Inferior parietal cortex (tissue), 1 donor: ENCODE data around the gene EXOSC6.
"Not testable (repeated sequence)": the region's sequence is repeated elsewhere in the genome, so short reads cannot be mapped to it uniquely, and the experiment has no call there.

ENCODE experiments used
- DNase-seq: peaks from one replicate; pipeline ENCODE4 v3.0.0-alpha.2; 2016; ENCODE audit errors: extremely low spot score

The EXOSC6 gene

DNA sequence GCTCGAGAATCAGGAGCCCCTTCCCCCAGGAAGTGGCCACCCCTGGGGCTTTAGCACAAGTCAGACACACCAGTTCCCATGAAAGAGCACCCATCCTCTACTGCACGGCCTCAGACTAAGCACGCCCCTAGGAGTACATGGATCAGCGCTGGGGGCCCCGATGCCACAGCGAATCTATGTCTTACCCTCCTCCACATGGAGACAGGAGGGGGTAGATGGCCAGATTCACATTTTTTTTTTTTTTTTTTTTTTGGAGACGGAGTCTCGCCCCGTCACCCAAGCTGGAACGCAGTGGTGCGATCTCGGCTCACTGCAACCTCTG is 3.2 kb upstream of the EXOSC6 start:
- DNase-seq = no peak

DNA sequence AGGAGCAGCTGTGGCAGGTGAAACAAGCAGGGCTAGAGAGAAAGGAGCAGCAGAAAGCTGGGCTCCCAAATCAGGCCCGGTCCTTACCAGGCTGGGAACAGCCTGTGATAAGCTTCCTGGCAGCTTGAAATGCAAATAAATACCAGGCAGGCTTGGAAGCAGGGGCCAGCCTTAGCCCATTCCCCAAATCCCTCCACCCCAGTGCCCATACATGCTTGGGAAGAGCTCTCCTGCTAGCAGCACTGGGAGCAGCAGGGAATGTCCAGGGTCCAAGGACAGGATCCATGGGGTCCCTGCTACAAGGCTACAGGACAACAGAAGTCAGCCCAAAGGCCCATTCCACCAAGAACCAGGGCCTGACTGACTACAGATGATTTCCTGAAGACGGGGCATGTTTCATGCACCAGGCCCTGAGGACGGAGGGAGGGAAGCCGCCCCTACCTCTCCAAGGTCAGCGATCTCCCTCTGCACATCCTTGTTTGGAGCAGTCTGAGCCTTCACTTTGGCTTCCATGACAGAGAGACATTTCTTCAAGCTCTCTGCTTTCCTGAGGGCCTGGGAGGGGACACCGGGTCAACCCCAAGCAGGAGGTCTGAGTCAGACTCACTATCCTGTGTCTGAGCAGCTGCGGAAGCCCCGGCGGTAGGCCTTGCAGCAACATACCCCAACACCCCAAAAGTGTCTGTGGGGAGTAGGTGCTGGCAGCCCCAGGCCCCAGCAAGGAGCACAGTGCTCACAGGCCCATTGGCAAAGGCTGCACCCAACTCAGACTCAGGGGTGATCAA is 2.6 kb upstream of the EXOSC6 start:
- DNase-seq = no peak

DNA sequence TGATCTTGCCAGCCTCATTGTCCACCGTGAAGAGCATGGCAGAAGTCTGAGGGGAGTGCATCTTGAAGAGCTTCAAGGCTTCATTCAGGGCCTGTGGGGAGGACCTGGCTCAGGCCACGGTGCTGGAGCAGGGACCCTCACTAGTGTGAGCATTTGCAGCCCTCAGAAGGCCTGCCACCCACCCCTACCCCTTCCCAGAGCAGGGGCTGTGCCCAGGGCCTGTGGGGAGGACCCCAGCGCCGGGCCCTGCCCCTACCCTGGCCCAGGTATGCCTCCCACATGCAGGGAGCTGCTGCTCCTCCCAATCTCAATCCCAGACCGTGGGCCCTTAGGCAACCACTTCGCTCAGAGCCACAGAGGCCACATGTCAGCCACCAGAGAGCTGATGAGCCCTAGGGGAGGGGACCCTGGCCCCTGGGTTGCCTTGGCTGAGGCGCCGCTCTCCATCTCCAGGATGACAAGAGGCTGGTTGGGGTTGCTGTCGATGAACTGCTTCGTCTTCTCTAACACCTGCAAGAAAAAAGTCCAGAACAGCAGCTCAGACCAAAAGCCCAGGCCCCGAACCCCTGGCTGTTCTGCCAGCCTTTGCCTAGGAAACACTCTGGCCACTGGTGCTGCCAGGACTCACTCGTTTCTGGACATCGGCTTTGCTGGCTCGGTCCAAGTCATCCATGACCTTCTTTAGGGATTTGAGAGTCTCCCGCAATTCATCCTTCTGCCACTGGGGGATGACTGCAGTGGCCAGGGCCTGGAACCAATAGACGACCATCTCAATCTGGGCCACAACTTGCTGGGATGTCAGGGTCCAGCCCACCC is 1.8 kb upstream of the EXOSC6 start:
- DNase-seq = no peak

DNA sequence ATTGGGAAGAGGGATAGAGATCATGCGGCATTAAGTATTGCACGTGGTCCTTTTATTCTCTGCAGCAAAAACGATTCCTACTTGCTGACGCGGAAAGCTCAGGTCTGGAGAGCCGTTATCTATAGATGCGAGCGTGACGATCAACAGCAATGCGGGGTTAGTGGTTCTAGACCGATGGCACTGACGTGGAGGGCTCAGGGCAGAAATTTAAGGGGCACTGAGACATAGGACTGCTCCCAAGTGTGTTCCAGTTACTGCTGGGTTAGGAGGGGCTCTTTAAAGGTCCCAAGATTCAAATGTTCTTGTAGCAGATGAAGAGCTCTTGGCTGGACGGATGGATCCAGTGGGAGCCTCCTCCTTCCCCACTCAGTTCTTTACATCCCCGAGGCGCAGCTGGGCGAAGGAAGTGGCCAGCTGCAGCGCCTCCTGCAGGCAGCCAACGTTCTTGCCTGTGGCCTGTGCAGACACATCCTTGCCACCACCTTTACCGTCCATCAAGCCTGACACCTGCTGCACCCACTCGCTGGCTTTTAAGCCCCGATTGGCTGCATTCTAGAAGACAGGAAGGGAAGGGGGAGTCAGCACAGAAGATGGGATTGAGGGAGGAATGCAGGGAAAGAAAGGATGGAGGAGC is 732 bp upstream of the EXOSC6 start:
- DNase-seq = no peak

DNA sequence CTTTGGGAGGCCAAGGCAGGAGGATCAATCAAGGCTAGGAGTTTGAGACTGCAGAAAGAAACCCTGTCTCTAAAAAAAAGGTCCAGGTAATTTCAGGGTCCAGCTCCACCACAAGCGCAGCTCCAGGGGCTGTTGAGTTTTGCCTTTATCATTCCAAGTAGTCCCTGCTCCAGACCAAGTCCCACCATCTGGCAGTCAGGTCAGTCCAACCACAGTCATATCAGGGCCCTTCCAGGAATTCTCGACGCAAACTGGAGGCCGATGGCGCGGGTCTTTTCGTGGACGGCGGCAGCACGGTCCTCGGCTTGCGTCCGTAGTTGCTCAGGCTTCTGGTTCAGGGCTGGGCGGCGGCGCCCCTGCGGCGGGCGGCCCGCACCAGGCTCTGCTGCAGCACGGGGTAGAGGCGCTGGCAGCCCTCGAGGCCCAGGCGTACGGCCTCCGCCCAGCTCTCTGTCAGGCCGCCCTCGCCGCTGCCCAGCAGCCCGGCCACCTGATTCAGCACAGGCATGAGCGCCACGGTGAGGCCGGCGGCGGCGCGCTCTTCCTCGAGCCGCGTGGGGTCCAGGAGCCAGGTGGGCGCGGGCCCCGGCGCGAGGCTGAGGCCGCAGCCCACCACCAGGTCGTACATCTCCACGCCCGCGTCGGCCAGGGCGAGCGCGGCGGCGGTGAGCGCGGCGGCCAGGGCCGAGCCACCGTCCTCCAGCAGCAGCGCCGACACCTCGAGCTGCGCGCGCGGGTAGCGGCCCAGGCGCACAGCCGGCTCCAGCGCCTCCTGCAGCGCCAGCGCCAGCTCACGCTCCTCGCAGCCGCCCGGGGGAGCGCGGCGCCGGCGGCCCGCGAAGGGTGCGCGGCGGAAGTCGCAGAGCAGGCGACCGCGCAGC is 752 bp downstream of the EXOSC6 start:
- DNase-seq = peak; percentile 14

DNA sequence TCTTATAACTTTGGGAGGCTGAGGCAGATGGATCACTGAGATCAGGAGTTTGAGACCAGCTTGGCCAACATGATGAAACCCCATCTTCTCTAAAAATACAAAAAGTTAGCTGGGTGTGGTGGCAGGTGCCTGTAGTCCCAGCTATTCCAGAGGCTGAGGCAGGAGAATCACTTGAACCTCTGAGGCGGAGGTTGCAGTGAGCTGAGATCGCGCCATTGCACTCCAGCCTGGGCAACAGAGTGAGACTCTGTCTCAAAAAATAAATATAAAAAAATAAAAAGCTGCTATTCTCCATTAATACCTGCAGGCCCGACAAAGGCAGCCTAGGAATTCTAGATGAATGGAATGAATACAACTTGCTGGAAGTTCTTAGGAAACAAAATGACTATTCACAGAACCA is 2.0 kb downstream of the EXOSC6 start:
- not testable (repeated sequence) for DNase-seq

DNA sequence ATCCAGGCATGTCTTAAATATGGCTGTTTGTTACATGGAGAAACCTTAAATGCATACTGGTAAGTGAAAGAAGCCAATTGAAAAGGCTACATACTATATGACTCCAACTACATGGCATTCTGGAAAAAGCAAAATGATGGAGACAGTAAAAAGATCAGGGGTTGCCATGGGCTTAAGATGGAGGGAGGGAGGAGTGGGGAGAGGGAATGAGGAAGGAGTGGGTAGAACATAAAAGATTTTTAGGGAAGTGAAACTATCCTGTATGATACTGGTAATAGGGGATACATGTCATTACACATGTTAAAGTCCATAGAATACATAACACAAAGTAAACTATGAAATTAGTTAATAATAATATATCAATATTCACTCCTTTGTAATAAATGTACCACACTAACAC is 13.0 kb downstream of the EXOSC6 start:
- not testable (repeated sequence) for DNase-seq

DNA sequence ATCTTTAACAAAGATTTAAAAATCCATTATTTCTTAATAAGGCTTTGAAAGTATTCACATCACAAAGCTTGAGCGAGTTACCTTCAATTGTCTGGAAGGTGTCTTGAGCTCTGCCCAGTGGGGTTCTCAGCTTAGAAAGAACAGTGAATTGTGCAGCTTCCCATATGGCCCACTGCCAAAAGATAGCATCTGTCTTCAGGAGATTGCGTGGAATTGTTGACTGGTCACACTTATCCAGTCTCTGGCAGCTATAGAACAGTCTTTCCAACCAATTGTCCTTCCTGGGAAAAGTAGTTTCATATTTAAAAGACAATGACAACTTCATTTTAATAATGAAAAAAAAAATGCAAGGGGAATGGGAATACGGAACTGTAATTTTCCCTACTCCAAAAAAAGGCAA is 19.9 kb downstream of the EXOSC6 start:
- not testable (repeated sequence) for DNase-seq

DNA sequence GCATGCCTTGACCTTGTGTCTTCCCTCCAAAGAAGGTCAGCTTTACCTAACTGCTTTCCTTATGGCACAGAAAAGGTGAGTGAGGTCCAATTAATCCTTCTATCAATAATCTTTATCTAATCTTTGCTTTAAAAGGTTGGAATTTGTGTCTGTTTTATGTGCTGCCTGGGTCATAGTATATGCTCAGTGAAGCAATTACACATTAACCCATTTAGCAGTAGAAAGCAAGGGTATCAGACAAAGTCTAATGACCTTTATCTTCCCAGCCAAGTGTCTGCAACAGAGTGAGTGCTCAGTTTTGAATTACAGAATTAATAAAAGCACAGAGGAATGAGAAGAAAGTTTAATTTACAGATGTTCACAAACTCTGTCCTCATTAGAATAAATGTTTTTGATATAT is 25.7 kb downstream of the EXOSC6 start:
- not testable (repeated sequence) for DNase-seq

DNA sequence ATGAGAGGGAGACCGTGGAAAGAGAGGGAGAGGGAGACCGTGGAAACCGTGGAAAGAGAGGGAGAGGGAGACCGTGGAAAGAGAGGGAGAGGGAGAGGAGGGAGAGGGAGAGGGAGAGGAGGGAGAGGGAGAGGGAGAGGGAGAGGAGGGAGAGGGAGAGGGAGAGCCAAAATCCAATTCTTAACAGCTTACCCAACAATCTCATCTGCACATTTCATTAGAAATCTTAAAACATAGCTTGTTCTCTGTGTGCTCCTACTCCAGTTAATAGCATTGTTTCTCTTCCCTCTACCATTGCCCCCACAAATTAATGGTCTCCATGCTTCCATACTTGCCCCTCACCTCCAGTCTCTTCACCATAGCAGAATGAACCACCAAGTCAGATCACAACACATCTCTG is 26.3 kb downstream of the EXOSC6 start:
- DNase-seq = not testable (repeated sequence)

DNA sequence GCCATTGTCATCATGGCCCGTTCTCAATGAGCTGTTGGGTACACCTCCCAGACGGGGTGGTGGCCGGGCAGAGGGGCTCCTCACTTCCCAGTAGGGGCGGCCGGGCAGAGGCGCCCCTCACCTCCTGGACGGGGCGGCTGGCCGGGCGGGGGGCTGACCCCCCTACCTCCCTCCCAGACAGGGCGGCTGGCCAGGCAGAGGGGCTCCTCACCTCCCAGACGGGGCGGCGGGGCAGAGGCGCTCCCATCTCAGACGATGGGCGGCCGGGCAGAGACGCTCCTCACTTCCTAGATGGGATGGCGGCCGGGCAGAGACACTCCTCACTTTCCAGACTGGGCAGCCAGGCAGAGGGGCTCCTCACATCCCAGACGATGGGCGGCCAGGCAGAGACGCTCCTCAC is 27.1 kb downstream of the EXOSC6 start:
- not testable (repeated sequence) for DNase-seq

DNA sequence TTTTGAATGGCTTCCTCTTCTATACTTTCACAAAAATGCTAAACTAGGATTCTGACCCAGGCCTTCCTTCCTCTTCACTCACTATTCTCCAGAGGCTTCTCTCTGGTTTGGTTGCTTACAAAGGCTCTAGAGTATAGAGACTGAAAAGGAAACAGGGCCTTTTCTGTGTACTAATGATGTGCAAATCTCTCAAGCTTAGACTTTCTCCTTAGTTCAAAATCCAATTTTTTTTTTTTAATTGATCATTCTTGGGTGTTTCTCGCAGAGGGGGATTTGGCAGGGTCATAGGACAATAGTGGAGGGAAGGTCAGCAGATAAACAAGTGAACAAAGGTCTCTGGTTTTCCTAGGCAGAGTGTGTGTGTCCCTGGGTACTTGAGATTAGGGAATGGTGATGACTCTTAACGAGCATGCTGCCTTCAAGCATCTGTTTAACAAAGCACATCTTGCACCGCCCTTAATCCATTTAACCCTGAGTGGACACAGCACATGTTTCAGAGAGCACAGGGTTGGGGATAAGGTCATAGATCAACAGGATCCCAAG is 27.7 kb downstream of the EXOSC6 start:
- not testable (repeated sequence) for DNase-seq

DNA sequence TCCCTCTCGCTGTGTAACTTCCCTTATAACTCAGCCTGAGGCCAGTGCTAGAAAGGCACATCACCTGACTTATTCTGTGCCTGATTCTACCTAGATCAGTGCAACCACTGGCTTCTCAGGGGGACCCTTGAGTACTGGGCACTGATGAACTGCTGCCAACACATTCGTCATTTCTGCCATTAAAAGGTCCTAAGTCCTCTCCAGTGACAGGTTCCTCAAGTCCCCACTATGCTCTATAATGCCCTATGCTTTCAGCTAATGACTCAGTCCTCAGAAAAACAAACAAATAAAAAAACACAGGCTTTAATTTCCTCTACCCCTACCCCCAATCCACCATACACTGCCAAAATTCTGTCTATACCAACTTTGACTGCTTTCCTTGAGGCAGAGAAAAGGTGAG is 28.5 kb downstream of the EXOSC6 start:
- not testable (repeated sequence) for DNase-seq

DNA sequence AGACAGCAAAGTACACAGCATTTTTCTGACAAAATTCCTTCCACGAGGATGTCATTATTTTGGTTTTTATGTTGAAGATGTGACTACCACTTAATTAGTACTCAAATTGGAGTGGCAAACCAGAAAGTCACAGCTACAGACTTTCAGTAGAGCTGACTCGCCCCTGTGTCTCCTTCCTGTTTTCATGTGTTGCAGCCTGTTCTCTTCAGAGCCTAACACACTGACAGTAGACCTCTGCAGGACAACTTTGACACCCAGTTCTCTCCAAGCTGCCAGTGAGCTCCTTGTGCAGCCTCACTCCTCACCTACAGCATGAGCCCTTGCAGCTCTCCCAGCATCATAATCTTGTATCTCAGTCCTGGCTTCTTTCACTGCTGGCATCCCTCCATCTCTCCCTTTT is 29.2 kb downstream of the EXOSC6 start:
- DNase-seq = not testable (repeated sequence)

DNA sequence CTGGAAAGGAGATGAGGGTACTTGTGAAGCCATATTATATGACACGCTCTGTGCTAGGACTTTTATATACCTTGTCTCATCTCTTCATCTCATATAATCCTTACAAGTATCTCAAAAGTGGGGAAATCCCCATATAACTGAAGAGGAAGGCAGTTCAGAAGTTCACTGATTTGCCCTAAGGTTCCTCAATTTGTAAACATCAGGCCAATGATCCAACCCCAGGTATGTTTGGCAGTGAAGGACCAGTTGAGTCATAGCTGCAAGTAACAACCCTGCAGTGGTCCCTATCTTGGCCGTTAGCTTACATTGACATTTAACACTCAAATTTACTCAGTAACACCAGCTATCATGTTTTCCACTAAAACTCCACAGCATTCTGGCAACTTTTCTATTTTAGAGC is 33.2 kb downstream of the EXOSC6 start:
- not testable (repeated sequence) for DNase-seq

DNA sequence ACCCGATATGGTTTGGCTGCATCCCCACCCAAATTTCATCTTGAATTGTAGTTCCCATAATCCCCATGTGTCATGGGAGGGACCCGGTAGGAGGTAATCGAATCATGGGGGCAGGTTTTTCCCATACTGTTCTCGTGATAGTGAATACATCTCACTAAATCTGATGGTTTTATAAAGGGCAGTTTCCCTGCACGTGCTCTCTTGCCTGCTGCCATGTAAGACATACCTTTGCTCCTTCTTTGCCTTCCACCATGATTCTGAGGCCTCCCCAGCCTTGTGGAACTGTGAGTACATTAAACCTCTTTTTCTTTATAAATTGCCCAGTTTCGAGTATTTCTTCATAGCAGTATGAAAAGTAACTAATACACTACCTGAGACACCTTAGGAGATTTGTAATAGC is 45.4 kb downstream of the EXOSC6 start:
- DNase-seq = not testable (repeated sequence)

DNA sequence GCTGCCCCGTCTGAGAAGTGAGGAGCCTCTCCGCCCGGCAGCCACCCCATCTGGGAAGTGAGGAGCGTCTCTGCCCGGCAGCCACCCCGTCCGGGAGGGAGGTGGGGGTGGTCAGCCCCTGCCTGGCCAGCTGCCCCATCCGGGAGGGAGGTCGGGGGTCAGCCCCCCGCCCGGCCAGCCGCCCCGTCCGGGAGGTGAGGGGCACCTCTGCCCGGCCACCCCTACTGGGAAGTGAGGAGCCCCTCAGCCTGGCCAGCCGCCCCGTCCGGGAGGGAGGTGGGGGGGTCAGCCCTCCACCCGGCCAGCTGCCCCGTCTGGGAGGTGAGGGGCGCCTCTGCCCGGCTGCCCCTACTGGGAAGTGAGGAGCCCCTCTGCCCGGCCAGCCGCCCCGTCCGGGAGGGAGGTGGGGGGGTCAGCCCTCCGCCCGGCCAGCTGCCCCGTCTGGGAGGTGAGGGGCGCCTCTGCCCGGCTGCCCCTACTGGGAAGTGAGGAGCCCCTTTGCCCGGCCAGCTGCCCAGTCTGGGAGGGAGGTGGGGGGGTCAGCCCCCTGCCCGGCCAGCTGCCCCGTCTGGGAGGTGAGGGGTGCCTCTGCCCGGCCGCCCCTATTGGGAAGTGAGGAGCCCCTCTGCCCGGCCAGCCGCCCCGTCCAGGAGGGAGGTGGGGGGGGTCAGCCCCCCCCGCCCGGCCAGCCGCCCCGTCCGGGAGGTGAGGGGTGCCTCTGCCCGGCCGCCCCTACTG is 46.9 kb downstream of the EXOSC6 start:
- not testable (repeated sequence) for DNase-seq

DNA sequence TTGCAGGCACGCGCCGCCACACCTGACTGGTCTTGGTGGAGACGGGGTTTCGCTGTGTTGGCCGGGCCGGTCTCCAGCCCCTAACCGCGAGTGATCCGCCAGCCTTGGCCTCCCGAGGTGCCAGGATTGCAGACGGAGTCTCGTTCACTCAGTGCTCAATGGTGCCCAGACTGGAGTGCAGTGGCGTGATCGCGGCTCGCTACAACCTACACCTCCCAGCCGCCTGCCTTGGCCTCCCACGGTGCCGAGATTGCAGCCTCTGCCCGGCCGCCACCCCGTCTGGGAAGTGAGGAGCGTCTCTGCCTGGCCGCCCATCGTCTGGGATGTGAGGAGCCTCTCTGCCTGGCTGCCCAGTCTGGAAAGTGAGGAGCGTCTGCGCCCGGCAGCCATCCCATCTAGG is 47.7 kb downstream of the EXOSC6 start:
- DNase-seq = not testable (repeated sequence)

DNA sequence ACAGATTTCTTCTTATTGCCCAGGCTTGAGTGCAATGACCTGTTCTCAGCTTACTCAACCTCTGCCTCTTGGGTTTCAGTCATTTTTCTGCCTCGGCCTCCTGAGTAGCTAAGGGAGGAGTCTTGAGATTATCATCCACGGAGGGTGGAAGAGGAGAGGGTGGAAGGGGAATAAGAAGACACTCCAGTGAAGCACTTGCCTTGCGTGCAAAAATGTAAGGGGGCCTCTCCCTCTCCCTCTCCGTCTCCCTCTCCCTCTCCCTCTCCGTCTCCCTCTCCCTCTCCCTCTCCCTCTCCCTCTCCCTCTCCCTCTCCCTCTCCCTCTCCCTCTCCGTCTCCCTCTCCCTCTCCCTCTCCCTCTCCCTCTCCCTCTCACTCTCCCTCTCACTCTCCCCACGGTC is 48.2 kb downstream of the EXOSC6 start:
- DNase-seq = not testable (repeated sequence)

DNA sequence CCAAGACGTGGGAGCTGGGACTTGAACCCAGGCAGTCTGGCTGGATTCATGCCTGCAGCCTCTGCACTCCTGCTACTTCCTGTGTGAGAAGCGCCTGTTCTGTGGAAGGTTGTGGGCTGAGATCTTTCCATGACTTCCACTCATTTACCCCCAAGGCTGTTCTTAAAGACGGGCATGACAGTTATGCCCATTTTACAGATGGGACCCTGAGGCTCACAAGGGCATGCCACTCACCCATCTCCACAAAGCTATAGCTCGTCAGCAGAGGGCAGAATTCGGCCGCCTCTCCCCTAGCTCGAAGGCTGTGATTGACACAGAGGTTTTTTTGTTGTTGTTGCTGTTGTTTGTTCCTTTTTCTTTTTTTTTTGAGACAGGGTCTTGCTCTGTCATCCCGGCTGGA is 51.7 kb downstream of the EXOSC6 start:
- DNase-seq = not testable (repeated sequence)

DNA sequence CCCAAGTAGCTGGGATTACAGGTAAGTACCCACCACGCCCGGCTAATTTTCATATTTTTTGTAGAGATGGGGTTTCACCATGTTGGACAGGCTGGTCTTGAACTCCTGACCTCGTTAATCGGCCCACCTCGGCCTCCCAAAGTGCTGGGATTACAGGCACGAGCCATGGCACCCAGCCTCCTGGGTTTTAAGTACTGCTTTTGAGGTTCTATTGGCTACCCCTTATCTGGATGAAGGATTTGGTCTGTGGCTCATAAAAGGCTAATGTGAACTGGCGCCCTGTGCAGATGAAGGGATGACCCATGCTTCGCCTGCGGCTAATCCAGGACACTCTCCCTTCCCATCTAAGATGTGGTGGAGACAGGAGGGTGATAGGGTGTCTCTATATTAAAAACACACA is 52.6 kb downstream of the EXOSC6 start:
- not testable (repeated sequence) for DNase-seq
